Large intestine (tissue), 3 donors: ENCODE measurements around the gene STAG2. TPM values are rescaled to one million over a fixed set of nuclear protein-coding genes. Genes with fewer than 3 reads are reported as not detected.
"Not testable (repeated sequence)": the region's sequence is repeated elsewhere in the genome, so short reads cannot be mapped to it uniquely, and the experiment has no call there.

Source experiments
- DNase-seq, 2 donors: peaks; one replicate each; pipeline versions ENCODE4 v3.0.0 to v3.0.0-alpha.2; 2013
- H3K27ac ChIP-seq: one replicate; pipeline ENCODE4 v1.5.1; 2013; ENCODE audit warnings: low read length
- H3K27me3 ChIP-seq: 2 replicates; pipeline ENCODE4 v1.6.1; 2013; ENCODE audit warnings: low read length; ENCODE audit not compliant: control insufficient read depth, insufficient read depth
- H3K36me3 ChIP-seq: 2 replicates; pipeline ENCODE4 v1.6.1; 2013; ENCODE audit warnings: low read length; ENCODE audit not compliant: control insufficient read depth, insufficient read depth
- H3K4me1 ChIP-seq: one replicate; pipeline ENCODE4 v1.6.1; 2013; ENCODE audit warnings: low read length; ENCODE audit not compliant: control insufficient read depth, insufficient read depth
- H3K4me3 ChIP-seq: one replicate; pipeline ENCODE4 v1.5.1; 2013; ENCODE audit warnings: low read length
- H3K9me3 ChIP-seq: one replicate; pipeline ENCODE4 v1.6.1; 2013; ENCODE audit warnings: mild to moderate bottlenecking, low read depth, low read length, moderate library complexity; ENCODE audit not compliant: control insufficient read depth
- WGBS: methylation state at CpG from one replicate; pipeline ENCODE4 v1.1.5; 2013; ENCODE audit warnings: low lambda C conversion rate; ENCODE audit not compliant: insufficient coverage; 5-methylcytosine and 5-hydroxymethylcytosine counted together
- polyA plus RNA-seq: library from polyadenylated mRNA; unstranded; fragments of 120-200 nt; gene quantifications from one replicate; pipeline ENCODE4 v1.2.1, GENCODE V29; 2013

The STAG2 gene
- polyA plus RNA-seq, 1 donor = 70.0 TPM

DNA sequence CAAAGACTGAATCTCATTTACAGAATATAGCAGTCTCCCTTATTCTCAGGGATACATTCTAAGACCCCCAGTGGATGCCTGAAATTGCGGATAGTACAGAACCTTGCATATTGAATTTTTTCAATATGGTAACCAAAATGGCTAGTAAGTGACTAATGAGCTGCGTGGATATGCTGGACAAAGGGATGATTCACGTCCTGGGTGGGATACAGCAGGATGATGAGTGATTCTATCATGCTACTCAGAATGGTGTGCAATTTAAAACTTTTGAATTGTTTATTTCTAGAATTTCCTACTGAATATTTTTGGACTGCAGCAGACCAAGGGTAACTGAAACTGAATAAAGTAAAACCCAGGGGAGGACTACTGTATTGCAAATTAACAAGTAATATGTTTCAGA is 66.7 kb downstream of the STAG2 start:
- no CpG with 5 or more reads among the region's 3 CpGs for WGBS
- peaks cover 9% of the 10 kb centered on the region for H3K36me3 ChIP-seq
- no peaks in the 10 kb centered on the region for H3K9me3 ChIP-seq
- H3K27ac ChIP-seq = no peak overlapping the region
- no peaks in the 10 kb centered on the region for H3K27me3 ChIP-seq
- H3K4me3 ChIP-seq = no peak overlapping the region
- DNase-seq = no peak
- no peaks in the 10 kb centered on the region for H3K4me1 ChIP-seq

- peaks cover 9% of the 10 kb centered on the region for H3K36me3 ChIP-seq
- no peaks in the 10 kb centered on the region for H3K4me1 ChIP-seq
- H3K9me3 ChIP-seq = no peaks in the 10 kb centered on the region
- H3K27me3 ChIP-seq = no peaks in the 10 kb centered on the region
- no peak overlapping the region for H3K27ac ChIP-seq
- H3K4me3 ChIP-seq = no peak overlapping the region
- DNase-seq = no peak
- WGBS = no CpG with 5 or more reads among the region's 1 CpG
Observed at GRCh38 chrX:124030520-124030919, 69.0 kb downstream of the STAG2 start.

DNA sequence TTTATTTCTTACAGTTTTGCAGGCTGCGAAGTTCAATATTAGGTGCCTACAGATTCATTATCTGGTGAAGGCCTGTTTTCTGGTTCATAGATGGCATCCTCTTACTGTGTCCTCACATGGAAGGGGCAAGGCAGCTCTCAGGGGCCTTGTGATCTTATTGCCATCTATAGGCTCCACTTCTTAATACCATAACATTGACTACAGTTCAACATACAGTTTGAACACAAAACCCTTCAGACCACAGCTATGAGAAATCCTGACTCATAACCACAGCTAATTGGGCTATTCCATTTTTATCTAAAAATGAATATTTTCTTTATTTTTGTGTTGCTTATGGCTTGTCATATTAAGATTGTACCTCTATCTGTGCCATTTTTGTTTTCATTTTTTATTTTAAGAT is 72.3 kb downstream of the STAG2 start:
- peaks cover 2% of the 10 kb centered on the region for H3K36me3 ChIP-seq
- H3K4me3 ChIP-seq = no peak overlapping the region
- H3K9me3 ChIP-seq = no peaks in the 10 kb centered on the region
- DNase-seq = no peak
- no peaks in the 10 kb centered on the region for H3K27me3 ChIP-seq
- H3K27ac ChIP-seq = no peak overlapping the region
- no peaks in the 10 kb centered on the region for H3K4me1 ChIP-seq
- WGBS = no CpG with 5 or more reads among the region's 1 CpG

DNA sequence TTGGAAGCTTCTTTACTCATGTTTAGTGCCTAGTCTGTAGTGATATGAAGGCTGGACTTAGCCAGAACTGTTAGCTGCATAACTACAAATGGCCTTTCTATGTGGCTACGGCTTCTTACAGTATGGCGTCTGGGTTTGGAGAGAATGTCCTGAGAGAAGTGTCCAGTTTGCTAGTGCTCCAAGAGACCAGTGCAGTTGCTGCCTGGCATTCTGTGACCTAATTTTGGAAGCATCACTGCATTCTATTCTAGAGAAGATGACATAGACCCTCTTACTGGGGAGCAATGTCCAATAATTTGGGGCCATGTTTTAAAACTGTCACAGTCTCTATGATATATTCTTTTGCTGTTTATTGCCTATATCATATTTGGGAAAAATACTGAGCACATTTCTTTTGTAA is 74.2 kb downstream of the STAG2 start:
- WGBS = no CpG with 5 or more reads among the region's 2 CpGs
- no peaks in the 10 kb centered on the region for H3K4me1 ChIP-seq
- DNase-seq = no peak
- H3K27ac ChIP-seq = no peak overlapping the region
- H3K36me3 ChIP-seq = peaks cover 5% of the 10 kb centered on the region
- no peak overlapping the region for H3K4me3 ChIP-seq
- no peaks in the 10 kb centered on the region for H3K27me3 ChIP-seq
- H3K9me3 ChIP-seq = no peaks in the 10 kb centered on the region

GRCh38 chrX:124042042-124042441 is 80.5 kb downstream of the STAG2 start:
- H3K4me3 ChIP-seq = no peak overlapping the region
- no peak overlapping the region for H3K27ac ChIP-seq
- no CpG with 5 or more reads among the region's 1 CpG for WGBS
- H3K27me3 ChIP-seq = no peaks in the 10 kb centered on the region
- no peaks in the 10 kb centered on the region for H3K9me3 ChIP-seq
- no peak for DNase-seq
- no peaks in the 10 kb centered on the region for H3K4me1 ChIP-seq
- H3K36me3 ChIP-seq = peaks cover 12% of the 10 kb centered on the region

DNA sequence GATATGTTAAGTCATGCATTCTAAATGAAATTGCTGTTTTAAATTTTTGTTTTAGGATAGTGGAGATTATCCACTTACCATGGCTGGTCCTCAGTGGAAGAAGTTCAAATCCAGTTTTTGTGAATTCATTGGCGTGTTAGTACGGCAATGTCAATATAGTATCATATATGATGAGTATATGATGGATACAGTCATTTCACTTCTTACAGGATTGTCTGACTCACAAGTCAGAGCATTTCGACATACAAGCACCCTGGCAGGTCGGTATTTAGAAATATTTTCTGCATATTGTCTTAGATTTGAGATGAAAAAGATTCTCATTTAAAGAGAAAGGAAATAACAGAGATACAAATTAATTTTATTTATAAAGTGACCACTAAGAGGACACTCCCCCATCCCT is 83.6 kb downstream of the STAG2 start:
- no peak for DNase-seq

DNA sequence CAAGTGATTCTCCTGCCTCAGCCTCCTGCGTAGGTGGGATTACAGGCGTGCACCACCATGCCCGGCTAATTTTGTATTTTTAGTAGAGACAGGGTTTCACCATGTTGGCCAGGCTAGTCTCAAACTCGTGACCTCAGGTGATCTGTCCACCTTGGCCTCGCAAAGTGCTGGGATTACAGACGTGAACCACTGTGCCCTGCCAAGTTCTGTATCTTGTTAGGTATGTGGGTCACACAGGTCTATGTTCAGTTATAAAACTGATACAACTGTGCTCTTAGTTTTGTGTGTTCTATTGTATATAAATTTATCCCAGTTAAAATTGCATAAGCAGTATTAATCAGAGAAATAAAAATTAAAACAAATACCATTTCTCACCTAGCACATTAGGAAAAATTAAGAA is 122.9 kb downstream of the STAG2 start:
- H3K36me3 ChIP-seq = peaks cover 28% of the 10 kb centered on the region

More for the DNA sequence above, 83.6 kb downstream of the STAG2 start:
- no CpG with 5 or more reads among the region's 4 CpGs for WGBS
- no peak overlapping the region for H3K27ac ChIP-seq
- H3K9me3 ChIP-seq = no peaks in the 10 kb centered on the region
- H3K4me3 ChIP-seq = no peak overlapping the region
- H3K36me3 ChIP-seq = peaks cover 15% of the 10 kb centered on the region
- H3K4me1 ChIP-seq = no peaks in the 10 kb centered on the region
- H3K27me3 ChIP-seq = no peaks in the 10 kb centered on the region

GRCh38 chrX:124085063-124085462 is 123.6 kb downstream of the STAG2 start:
- Histone ChIP-seq H3K4me3 (no peak overlapping the region), H3K4me1 (no peaks in the 10 kb centered on the region), H3K27me3 (no peaks in the 10 kb centered on the region), H3K9me3 (no peaks in the 10 kb centered on the region), H3K36me3 (peaks cover 31% of the 10 kb centered on the region), H3K27ac (no peak overlapping the region)
- WGBS = no CpG with 5 or more reads among the region's 2 CpGs
- no peak for DNase-seq

More for the DNA sequence above, 122.9 kb downstream of the STAG2 start:
- H3K4me1 ChIP-seq, H3K27me3 ChIP-seq, H3K27ac ChIP-seq, H3K9me3 ChIP-seq, DNase-seq, H3K4me3 ChIP-seq: not testable (repeated sequence)
- WGBS = no CpG with 5 or more reads among the region's 6 CpGs

DNA sequence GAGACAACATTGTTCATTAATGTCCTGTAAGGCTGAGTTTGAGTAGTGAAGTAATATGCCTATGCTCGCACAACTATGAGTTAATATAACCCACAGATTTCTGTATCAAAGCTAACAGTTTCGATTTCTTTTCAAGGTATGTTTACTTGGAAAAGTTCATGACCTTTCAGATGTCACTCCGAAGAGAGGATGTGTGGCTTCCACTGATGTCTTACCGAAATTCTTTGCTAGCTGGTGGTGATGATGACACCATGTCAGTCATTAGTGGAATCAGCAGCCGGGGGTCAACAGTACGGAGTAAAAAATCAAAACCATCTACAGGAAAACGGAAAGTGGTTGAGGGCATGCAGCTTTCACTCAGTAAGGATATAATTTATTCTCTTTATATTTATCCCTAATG is 124.9 kb downstream of the STAG2 start:
- Histone ChIP-seq H3K27ac (no peak overlapping the region), H3K27me3 (no peaks in the 10 kb centered on the region), H3K4me3 (no peak overlapping the region), H3K9me3 (no peaks in the 10 kb centered on the region), H3K4me1 (no peaks in the 10 kb centered on the region), H3K36me3 (peaks cover 41% of the 10 kb centered on the region)
- no CpG with 5 or more reads among the region's 7 CpGs for WGBS
- no peak for DNase-seq

DNA sequence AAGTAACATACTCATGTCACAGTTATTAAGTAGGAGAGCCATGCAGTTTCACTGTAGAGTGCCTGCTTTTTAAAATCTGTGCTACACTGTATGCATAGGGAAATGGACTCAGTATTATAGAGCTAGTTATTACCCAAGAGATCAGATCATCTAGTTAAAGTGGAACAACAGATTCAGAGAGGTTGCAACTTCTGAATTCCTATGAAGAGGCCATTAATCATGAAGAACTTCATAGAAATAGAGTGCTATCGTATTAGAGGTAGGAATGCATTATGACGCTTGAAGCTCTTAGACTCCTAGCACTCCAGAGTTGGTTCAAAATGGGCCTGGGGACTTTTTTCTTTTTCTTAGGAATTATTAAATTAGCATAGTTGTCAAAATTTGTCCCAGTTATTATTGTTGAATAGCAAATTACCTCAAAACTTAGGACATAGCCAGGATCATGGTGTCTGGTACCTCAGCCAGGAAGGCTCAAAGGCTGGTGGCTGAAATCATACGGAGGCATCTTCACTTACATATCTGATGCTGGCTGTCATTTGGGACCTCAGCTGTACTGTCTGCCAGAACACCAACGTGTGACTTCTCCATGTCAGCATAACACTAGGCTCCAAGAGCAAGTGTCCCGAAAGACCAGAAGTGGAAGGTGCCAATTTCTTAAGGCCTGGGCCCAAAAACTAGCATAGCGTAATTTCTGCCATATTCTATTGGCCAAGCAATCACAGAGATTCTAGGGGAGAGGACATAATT is 125.7 kb downstream of the STAG2 start:
- no CpG with 5 or more reads among the region's 6 CpGs for WGBS
- DNase-seq = no peak
- Histone ChIP-seq H3K27me3 (no peaks in the 10 kb centered on the region), H3K4me1 (no peaks in the 10 kb centered on the region), H3K27ac (no peak overlapping the region), H3K9me3 (no peaks in the 10 kb centered on the region), H3K36me3 (peaks cover 39% of the 10 kb centered on the region), H3K4me3 (no peak overlapping the region)

DNA sequence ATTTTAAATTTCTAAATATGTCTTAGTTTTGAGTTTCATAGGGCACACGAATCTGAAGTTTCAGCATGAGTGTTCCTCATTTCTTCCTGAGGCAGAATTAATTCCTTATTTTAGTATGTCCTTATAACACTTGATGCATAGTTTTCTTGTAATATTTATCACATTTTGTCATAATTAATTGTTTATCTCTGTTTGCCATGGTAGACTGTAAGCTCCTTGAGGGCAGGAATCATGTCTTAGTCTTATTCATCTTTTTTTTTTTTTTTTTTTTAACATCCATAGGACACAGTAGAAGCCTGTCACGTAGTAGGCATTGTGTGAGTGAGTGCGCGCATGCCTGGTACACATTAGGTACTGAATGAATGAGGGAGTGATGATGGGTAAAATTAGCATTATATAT is 131.7 kb downstream of the STAG2 start:
- no peaks in the 10 kb centered on the region for H3K9me3 ChIP-seq
- no peak overlapping the region for H3K4me3 ChIP-seq
- H3K4me1 ChIP-seq = no peaks in the 10 kb centered on the region
- no peak overlapping the region for H3K27ac ChIP-seq
- no peaks in the 10 kb centered on the region for H3K27me3 ChIP-seq
- WGBS = no CpG with 5 or more reads among the region's 4 CpGs
- peaks cover 39% of the 10 kb centered on the region for H3K36me3 ChIP-seq
- no peak for DNase-seq
